ENCODE measurements around the gene PFDN5.

DNA sequence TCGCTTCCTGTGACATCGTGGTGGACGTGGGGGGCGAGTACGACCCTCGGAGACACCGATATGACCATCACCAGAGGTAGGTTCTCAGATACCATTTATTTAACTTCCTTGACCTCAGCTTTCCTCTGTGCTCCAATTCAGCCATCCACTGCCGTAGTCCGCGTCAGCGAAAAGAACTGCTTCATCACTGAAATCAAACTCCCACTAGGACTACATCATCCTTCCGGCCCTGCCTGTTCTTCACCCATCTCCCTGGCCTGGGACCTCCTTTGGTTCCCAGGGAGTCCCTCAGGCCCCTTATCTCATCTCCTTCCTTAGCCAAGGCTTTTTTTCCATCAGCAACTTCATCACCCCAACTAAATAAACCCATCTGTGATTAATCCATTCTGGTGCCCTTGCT is 4.8 kb downstream of the PFDN5 start:
- TF ChIP-seq, protein P1, sequence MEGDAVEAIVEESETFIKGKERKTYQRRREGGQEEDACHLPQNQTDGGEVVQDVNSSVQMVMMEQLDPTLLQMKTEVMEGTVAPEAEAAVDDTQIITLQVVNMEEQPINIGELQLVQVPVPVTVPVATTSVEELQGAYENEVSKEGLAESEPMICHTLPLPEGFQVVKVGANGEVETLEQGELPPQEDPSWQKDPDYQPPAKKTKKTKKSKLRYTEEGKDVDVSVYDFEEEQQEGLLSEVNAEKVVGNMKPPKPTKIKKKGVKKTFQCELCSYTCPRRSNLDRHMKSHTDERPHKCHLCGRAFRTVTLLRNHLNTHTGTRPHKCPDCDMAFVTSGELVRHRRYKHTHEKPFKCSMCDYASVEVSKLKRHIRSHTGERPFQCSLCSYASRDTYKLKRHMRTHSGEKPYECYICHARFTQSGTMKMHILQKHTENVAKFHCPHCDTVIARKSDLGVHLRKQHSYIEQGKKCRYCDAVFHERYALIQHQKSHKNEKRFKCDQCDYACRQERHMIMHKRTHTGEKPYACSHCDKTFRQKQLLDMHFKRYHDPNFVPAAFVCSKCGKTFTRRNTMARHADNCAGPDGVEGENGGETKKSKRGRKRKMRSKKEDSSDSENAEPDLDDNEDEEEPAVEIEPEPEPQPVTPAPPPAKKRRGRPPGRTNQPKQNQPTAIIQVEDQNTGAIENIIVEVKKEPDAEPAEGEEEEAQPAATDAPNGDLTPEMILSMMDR (IDR thresholded peaks at IDR 0.05; ENCODE audit: low read depth, low read length) = no peak
- TF ChIP-seq, protein P2, sequence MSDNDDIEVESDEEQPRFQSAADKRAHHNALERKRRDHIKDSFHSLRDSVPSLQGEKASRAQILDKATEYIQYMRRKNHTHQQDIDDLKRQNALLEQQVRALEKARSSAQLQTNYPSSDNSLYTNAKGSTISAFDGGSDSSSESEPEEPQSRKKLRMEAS (IDR thresholded peaks at IDR 0.05; ENCODE audit: low read depth, low read length) = no peak
- no peak for TF ChIP-seq POLR2A (IDR thresholded peaks at IDR 0.05; ENCODE audit: extremely low read depth, insufficient read length)
